Measurements from ENCODE around the gene ALDH1L2. TPM values are rescaled to one million over a fixed set of nuclear protein-coding genes. Genes with fewer than 3 reads are reported as not detected.

The ALDH1L2 gene
- total and polyA plus RNA-seq, 5 experiments from 2014 or later, result 0.14 to 0.47 TPM; not detected in 3

Other genes with a start within 250 kb of the ALDH1L2 start
- 1 to 10 TPM; 2.8 to 2.9 TPM for gene SLC41A2, start 126.2 kb downstream of the ALDH1L2 start, total RNA-seq
- under 1 TPM in 1 of 3 donors, not detected in 2; 0.69 TPM for gene SLC41A2, start 126.2 kb downstream of the ALDH1L2 start, polyA plus RNA-seq
- gene NOPCHAP1, start 98.1 kb downstream of the ALDH1L2 start, total RNA-seq, result 10 to 100 TPM; 18.5 to 25.8 TPM
- gene NOPCHAP1, start 98.1 kb downstream of the ALDH1L2 start, polyA plus RNA-seq, result 10 to 100 TPM; 15.4 to 16.8 (median 16.5) TPM
- 10 to 100 TPM; 75.1 to 87.8 TPM for gene WASHC4, start 23.3 kb upstream of the ALDH1L2 start, total RNA-seq
- 10 to 100 TPM; 25.5 to 30.3 (median 29.0) TPM for gene WASHC4, start 23.3 kb upstream of the ALDH1L2 start, polyA plus RNA-seq
- gene APPL2, start 151.7 kb upstream of the ALDH1L2 start, total RNA-seq, result 10 to 100 TPM; 66.2 to 71.2 TPM
- gene APPL2, start 151.7 kb upstream of the ALDH1L2 start, polyA plus RNA-seq, result 10 to 100 TPM in 2 of 3 donors, 1 to 10 TPM in 1; 8.2 to 14.6 (median 13.6) TPM
- gene C12orf75, start 246.2 kb upstream of the ALDH1L2 start, total RNA-seq, result 1 to 10 TPM; 6.1 to 6.6 TPM
- gene C12orf75, start 246.2 kb upstream of the ALDH1L2 start, polyA plus RNA-seq, result 100 to 1,000 TPM in 1 of 3 donors, 10 to 100 TPM in 2; 33.8 to 130 (median 41.9) TPM